ENCODE data around the gene CALCB. TPM values are rescaled to one million over a fixed set of nuclear protein-coding genes. Genes with fewer than 3 reads are reported as not detected.

CALCB gene
- total RNA-seq, 8 experiments from 2014 or later: 0.28 to 24.2 (median 7.1) TPM

GRCh38 chr11:15113381-15113780 lies 40.0 kb downstream of the CALCB start:
- Histone ChIP-seq H3K27ac (no peak overlapping the region), H3K4me1 (replicated peaks in 1 of 2) (peaks cover 0 to 3% of the 10 kb centered on the region in 2 donors), H3K4me3 (no peak overlapping the region)
- in situ Hi-C loops (cut with MboI; ENCODE audit: low pct_unique_long_range_greater_than_20kb in 2 of 9, low sequenced_read_pairs in 9 of 9, unreplicated experiment in 9 of 9): no loop called here
- ATAC-seq (replicated peaks in 6 of 8): no peak
- 80 to 100% (median 99%) methylated on average over 1 to 5 of the region's 5 CpGs; no CpG with 5 or more reads in 4 of the 10 experiments for WGBS, 10 experiments

- WGBS, 10 experiments: 0 to 92% (median 18%) methylated on average over 2 to 9 of the region's 50 CpGs; no CpG with 5 or more reads in 5 of the 10 experiments
Observed at GRCh38 chr11:15114501-15115475, 41.4 kb downstream of the CALCB start, which contains the start of gene INSC. TSS of gene INSC (plus strand) at chr11:15114923. CDS start at chr11:15149175, 34,252 bp downstream.

GRCh38 chr11:15115686-15116085 lies 42.3 kb downstream of the CALCB start:
- no peak for ATAC-seq (replicated peaks in 6 of 8)
- Histone ChIP-seq H3K4me3 (no peak overlapping the region), H3K4me1 (replicated peaks in 1 of 2) (peaks cover 0 to 3% of the 10 kb centered on the region in 2 donors), H3K27ac (no peak overlapping the region)
- 33 to 100% (median 96%) methylated on average over 1 to 3 of the region's 5 CpGs; no CpG with 5 or more reads in 6 of the 10 experiments for WGBS, 10 experiments
- in situ Hi-C loops (cut with MboI; ENCODE audit: low pct_unique_long_range_greater_than_20kb in 2 of 9, low sequenced_read_pairs in 9 of 9, unreplicated experiment in 9 of 9): no loop called here

More at GRCh38 chr11:15114501-15115475, 41.4 kb downstream of the CALCB start, which contains the start of gene INSC:
- Histone ChIP-seq H3K4me1 (replicated peaks in 1 of 2) (peaks cover 0 to 3% of the 10 kb centered on the region in 2 donors), H3K27ac (no peak within 1 kb of the TSS), H3K4me3 (peak within 1 kb of the TSS; percentile 11 to 30 (median 23))
- ATAC-seq (replicated peaks in 6 of 8): peak; percentile 69 to 98 (median 95)
- in situ Hi-C loops (cut with MboI; ENCODE audit: low pct_unique_long_range_greater_than_20kb in 2 of 9, low sequenced_read_pairs in 9 of 9, unreplicated experiment in 9 of 9): no loop called here

- ATAC-seq (replicated peaks in 6 of 8): no peak
- in situ Hi-C loops (cut with MboI; ENCODE audit: low pct_unique_long_range_greater_than_20kb in 2 of 9, low sequenced_read_pairs in 9 of 9, unreplicated experiment in 9 of 9): no loop called here
- Histone ChIP-seq H3K4me1 (replicated peaks in 1 of 2) (peaks cover 0 to 3% of the 10 kb centered on the region in 2 donors), H3K27ac (no peak overlapping the region), H3K4me3 (no peak overlapping the region)
- 46 to 90% (median 83%) methylated on average over 1 to 2 of the region's 4 CpGs; no CpG with 5 or more reads in 2 of the 10 experiments for WGBS, 10 experiments
Observed at GRCh38 chr11:15117751-15118150, 44.4 kb downstream of the CALCB start.

GRCh38 chr11:15118431-15118830 lies 45.0 kb downstream of the CALCB start:
- ATAC-seq (replicated peaks in 6 of 8): no peak
- Histone ChIP-seq H3K27ac (no peak overlapping the region), H3K4me3 (no peak overlapping the region), H3K4me1 (replicated peaks in 1 of 2) (peaks cover 0 to 3% of the 10 kb centered on the region in 2 donors)
- in situ Hi-C loops (cut with MboI; ENCODE audit: low pct_unique_long_range_greater_than_20kb in 2 of 9, low sequenced_read_pairs in 9 of 9, unreplicated experiment in 9 of 9): no loop called here

- peaks cover 0 to 2% of the 10 kb centered on the region in 2 donors for H3K4me1 ChIP-seq (replicated peaks in 1 of 2)
- in situ Hi-C loops (cut with MboI; ENCODE audit: low pct_unique_long_range_greater_than_20kb in 2 of 9, low sequenced_read_pairs in 9 of 9, unreplicated experiment in 9 of 9): no loop called here
- H3K4me3 ChIP-seq: no peak overlapping the region
- H3K27ac ChIP-seq: no peak overlapping the region
- WGBS, 10 experiments: 48 to 100% (median 80%) methylated on average over 1 to 4 of the region's 4 CpGs; no CpG with 5 or more reads in 5 of the 10 experiments
- no peak for ATAC-seq (replicated peaks in 6 of 8)
Observed at GRCh38 chr11:15119352-15119751, 46.0 kb downstream of the CALCB start.

GRCh38 chr11:15119826-15120225 lies 46.4 kb downstream of the CALCB start:
- in situ Hi-C loops (cut with MboI; ENCODE audit: low pct_unique_long_range_greater_than_20kb in 2 of 9, low sequenced_read_pairs in 9 of 9, unreplicated experiment in 9 of 9): no loop called here
- no peak overlapping the region for H3K27ac ChIP-seq
- no peak for ATAC-seq (replicated peaks in 6 of 8)
- no peak overlapping the region for H3K4me3 ChIP-seq
- WGBS, 10 experiments: 0 to 100% (median 17%) methylated on average over 1 of the region's 1 CpG; no CpG with 5 or more reads in 7 of the 10 experiments
- no peaks in the 10 kb centered on the region for H3K4me1 ChIP-seq (replicated peaks in 1 of 2)

- Histone ChIP-seq H3K27ac (no peak overlapping the region), H3K4me3 (no peak overlapping the region), H3K4me1 (replicated peaks in 1 of 2) (no peaks in the 10 kb centered on the region)
- WGBS, 10 experiments: 0 to 67% (median 30%) methylated on average over 1 of the region's 1 CpG; no CpG with 5 or more reads in 6 of the 10 experiments
- in situ Hi-C loops (cut with MboI; ENCODE audit: low pct_unique_long_range_greater_than_20kb in 2 of 9, low sequenced_read_pairs in 9 of 9, unreplicated experiment in 9 of 9): no loop called here
- ATAC-seq (replicated peaks in 6 of 8): peak in 7 of 8 experiments; percentile 20 to 98 (median 39)
Observed at GRCh38 chr11:15123849-15124248, 50.5 kb downstream of the CALCB start.

- no peak overlapping the region for H3K4me3 ChIP-seq
- 17 to 88% (median 67%) methylated on average over 1 to 2 of the region's 2 CpGs; no CpG with 5 or more reads in 5 of the 10 experiments for WGBS, 10 experiments
- H3K4me1 ChIP-seq (replicated peaks in 1 of 2): no peaks in the 10 kb centered on the region
- H3K27ac ChIP-seq: no peak overlapping the region
- ATAC-seq (replicated peaks in 6 of 8): no peak
- in situ Hi-C loops (cut with MboI; ENCODE audit: low pct_unique_long_range_greater_than_20kb in 2 of 9, low sequenced_read_pairs in 9 of 9, unreplicated experiment in 9 of 9): no loop called here
Observed at GRCh38 chr11:15124528-15124927, 51.1 kb downstream of the CALCB start.

GRCh38 chr11:15127341-15127740 lies 53.9 kb downstream of the CALCB start:
- WGBS, 10 experiments: 14 to 100% (median 71%) methylated on average over 1 to 5 of the region's 6 CpGs; no CpG with 5 or more reads in 2 of the 10 experiments
- no peak for ATAC-seq (replicated peaks in 6 of 8)
- in situ Hi-C loops (cut with MboI; ENCODE audit: low pct_unique_long_range_greater_than_20kb in 2 of 9, low sequenced_read_pairs in 9 of 9, unreplicated experiment in 9 of 9): no loop called here

More at GRCh38 chr11:15127341-15127740, 53.9 kb downstream of the CALCB start:
- H3K4me3 ChIP-seq: no peak overlapping the region
- no peak overlapping the region for H3K27ac ChIP-seq
- H3K4me1 ChIP-seq (replicated peaks in 1 of 2): no peaks in the 10 kb centered on the region

Other genes starting within 250 kb of the CALCB start
- gene CYP2R1, start 181.4 kb upstream of the CALCB start, total RNA-seq: 10 to 100 TPM in 6 of 8 experiments, 1 to 10 TPM in 2; 5.4 to 46.6 (median 16.4) TPM
- 100 to 1,000 TPM in 1 of 8 experiments, 10 to 100 TPM in 1, 1 to 10 TPM in 6; 1.7 to 177 (median 6.1) TPM for gene CALCA, start 101.2 kb upstream of the CALCB start, total RNA-seq
- 1 to 10 TPM in 3 of 8 experiments, under 1 TPM in 5; 0.13 to 9.3 (median 0.40) TPM for gene INSC, start 41.3 kb downstream of the CALCB start, total RNA-seq